Measurements from ENCODE around the gene LARGE1. TPM values are rescaled to one million over a fixed set of nuclear protein-coding genes. Genes with fewer than 3 reads are reported as not detected.

LARGE1 gene
- total and polyA plus RNA-seq, 9 of the 15 experiments (the other 6 are each of a cell fraction or from before 2014, with no cell fraction given), result 0.01 to 0.66 (median 0.14) TPM; not detected in 2

DNA sequence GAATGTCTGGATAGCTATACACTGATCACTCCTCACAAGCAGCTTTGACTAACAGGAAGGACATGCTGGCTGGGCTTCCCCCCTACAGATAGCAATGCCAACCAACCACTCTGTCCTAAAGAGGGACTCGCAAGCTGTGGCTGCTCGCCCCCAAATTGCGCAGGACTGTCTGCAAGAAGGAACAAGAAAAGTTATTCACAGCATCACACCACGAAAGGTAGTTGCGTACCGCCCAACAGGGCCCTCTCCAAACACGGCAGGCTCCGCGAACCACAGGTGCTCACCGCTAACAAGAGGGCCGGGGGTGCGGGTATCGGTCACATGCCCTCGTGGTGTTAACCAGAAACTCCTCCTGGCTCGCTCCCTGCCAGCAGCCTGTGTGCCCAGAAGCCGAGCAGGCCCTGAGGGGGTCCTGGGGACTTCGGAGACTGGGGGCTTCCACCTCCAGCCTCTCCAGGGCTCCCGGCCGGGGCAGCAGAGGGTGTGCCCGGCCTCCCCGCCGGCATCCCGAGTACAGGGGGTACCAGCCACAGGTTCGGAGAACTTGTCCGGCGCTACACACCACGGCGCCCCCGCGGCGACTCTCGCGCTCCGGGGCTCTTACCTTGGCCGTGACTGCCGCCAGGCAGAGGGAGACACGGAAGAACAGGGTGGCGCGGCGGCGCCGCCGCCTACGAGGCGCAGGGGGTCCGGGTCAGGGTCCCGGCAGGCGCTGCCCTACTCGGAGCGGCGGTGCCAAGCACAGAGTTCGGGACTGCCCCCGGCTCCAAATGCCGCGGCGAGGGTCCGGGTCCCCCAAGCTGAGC is 682 bp downstream of the LARGE1 start:
- BruUV-seq (replicated peaks), result no TSS peak
- no peak overlapping the region for H3K9ac ChIP-seq (ENCODE audit: insufficient read depth in 1 of 2, low read depth in 2 of 2, low read length in 2 of 2)
- no peaks in the 10 kb centered on the region for H3K79me2 ChIP-seq (ENCODE audit: control insufficient read depth, insufficient read depth, low read length)
- no peaks in the 10 kb centered on the region for H3K36me3 ChIP-seq (ENCODE audit: control insufficient read depth, insufficient read depth, low read length)
- H4K20me1 ChIP-seq (replicated peaks; ENCODE audit: control insufficient read depth, insufficient read depth, low read length), result no peaks in the 10 kb centered on the region
- CTCF ChIA-PET (ENCODE audit: low intra/inter-chr PET ratio), result no interaction called here
- TF ChIP-seq BDP1 (IDR thresholded peaks at IDR 0.05; ENCODE audit: insufficient read depth, insufficient read length), result no peak
- no peak for TF ChIP-seq RB1 (IDR thresholded peaks at IDR 0.05; ENCODE audit: low read depth)
- TF ChIP-seq RBM34 (IDR thresholded peaks at IDR 0.05; ENCODE audit: borderline replicate concordance, insufficient read depth, low read length), result no peak
- TF ChIP-seq, protein P1, sequence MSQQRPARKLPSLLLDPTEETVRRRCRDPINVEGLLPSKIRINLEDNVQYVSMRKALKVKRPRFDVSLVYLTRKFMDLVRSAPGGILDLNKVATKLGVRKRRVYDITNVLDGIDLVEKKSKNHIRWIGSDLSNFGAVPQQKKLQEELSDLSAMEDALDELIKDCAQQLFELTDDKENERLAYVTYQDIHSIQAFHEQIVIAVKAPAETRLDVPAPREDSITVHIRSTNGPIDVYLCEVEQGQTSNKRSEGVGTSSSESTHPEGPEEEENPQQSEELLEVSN (IDR thresholded peaks at IDR 0.05; ENCODE audit: borderline replicate concordance in 1 of 2, extremely low read depth in 1 of 2, insufficient read depth in 1 of 2, insufficient read length in 1 of 2, low read depth in 1 of 2, low read length in 1 of 2, poor library complexity in 1 of 2, severe bottlenecking in 1 of 2), result no peak
- no peak for TF ChIP-seq RBM15 (IDR thresholded peaks at IDR 0.05; ENCODE audit: insufficient read depth, low read length)
- no peak for TF ChIP-seq TFAP4 (CRISPR knock-in tag; IDR thresholded peaks at IDR 0.05; ENCODE audit: borderline replicate concordance)
- no peak for TF ChIP-seq CREM (IDR thresholded peaks at IDR 0.05; ENCODE audit: low read depth)
- no peak for TF ChIP-seq PURB (CRISPR knock-in tag; IDR thresholded peaks at IDR 0.05; ENCODE audit: low read depth)
- TF ChIP-seq CREBBP (IDR thresholded peaks at IDR 0.05; ENCODE audit: low read depth, low read length), result no peak
- no peak for TF ChIP-seq ZNF696 (CRISPR knock-in tag; conservative IDR thresholded peaks at IDR 0.05)
- no peak for TF ChIP-seq CREB1 (IDR thresholded peaks at IDR 0.05)
- TF ChIP-seq CREB1 (CRISPR knock-in tag; IDR thresholded peaks at IDR 0.05), result no peak
- TF ChIP-seq ZFX (CRISPR knock-in tag; IDR thresholded peaks at IDR 0.05), result no peak
- no peak for TF ChIP-seq SIN3B (IDR thresholded peaks at IDR 0.05; ENCODE audit: low read depth)
- POLR2A ChIA-PET, result no interaction called here
- no peaks in the 10 kb centered on the region for H3K9me1 ChIP-seq (ENCODE audit: control insufficient read depth, insufficient read depth, low read length)
- no peaks in the 10 kb centered on the region for H3K27me3 ChIP-seq (ENCODE audit: control insufficient read depth in 2 of 2, insufficient read depth in 2 of 2, low read length in 2 of 2)
- intact Hi-C loops (cut with micrococcal nuclease) (loop anchor here (5.0 to 10.0 kb wide), 2 partner anchors 1105 to 1313 kb away; no protein-coding TSS in a partner anchor), in situ Hi-C loops (cut with MboI) (no loop called here)
- FAIRE-seq (no peak), ATAC-seq (no peak), DNase-seq (ENCODE audit: extremely low read depth in 1 of 4, low spot score in 3 of 4) (no peak)
- no peak overlapping the region for H3K27ac ChIP-seq (ENCODE audit: extremely low read depth, low read depth, low read length)
- no peak overlapping the region for H3K4me2 ChIP-seq (ENCODE audit: insufficient read depth, low read length)
- peaks cover 0 to 17% of the 10 kb centered on the region in 2 experiments; a peak in 2 of 5 replicates for H3K4me1 ChIP-seq (replicated peaks in 1 of 2; ENCODE audit: control insufficient read depth in 2 of 2, insufficient read depth in 2 of 2, low read length in 2 of 2)
- WGBS (ENCODE audit: insufficient coverage, low coverage, missing lambda C conversion rate), result 29% methylated on average over 16 of the region's 57 CpGs
- no peaks in the 10 kb centered on the region for H3K9me3 ChIP-seq (replicated peaks; ENCODE audit: control insufficient read depth, insufficient read depth, low read depth, low read length)
- no peak overlapping the region for H2AFZ ChIP-seq (ENCODE audit: low read depth, low read length)
- H3K4me3 ChIP-seq, result no peak overlapping the region

All from K562 (cell line).